HG03025 (cell line): ENCODE measurements around the gene WSCD2.
"Not testable (repeated sequence)": the region's sequence is repeated elsewhere in the genome, so short reads cannot be mapped to it uniquely, and the experiment has no call there.

Source experiments
- ATAC-seq: cut with Tn5 transposase; IDR thresholded peaks from one replicate; pipeline ENCODE4 v1.9.1; 2021; ENCODE audit warnings: mild to moderate bottlenecking, moderate library complexity; ENCODE audit not compliant: unreplicated experiment, low FRiP score

WSCD2 gene

GRCh38 chr12:108191086-108191485 lies 62.0 kb downstream of the WSCD2 start:
- no peak for ATAC-seq

- ATAC-seq: no peak
Observed at GRCh38 chr12:108191938-108192337, 62.9 kb downstream of the WSCD2 start.

GRCh38 chr12:108193493-108193892 lies 64.4 kb downstream of the WSCD2 start:
- no peak for ATAC-seq

- ATAC-seq: no peak
Observed at GRCh38 chr12:108193917-108194316, 64.8 kb downstream of the WSCD2 start.

GRCh38 chr12:108194585-108194984 lies 65.5 kb downstream of the WSCD2 start:
- no peak for ATAC-seq

GRCh38 chr12:108196319-108196718 lies 67.2 kb downstream of the WSCD2 start:
- no peak for ATAC-seq

- ATAC-seq: no peak
Observed at GRCh38 chr12:108196921-108197320, 67.8 kb downstream of the WSCD2 start.

GRCh38 chr12:108198043-108198442 lies 69.0 kb downstream of the WSCD2 start:
- no peak for ATAC-seq

GRCh38 chr12:108199106-108199505 lies 70.0 kb downstream of the WSCD2 start:
- ATAC-seq: no peak

- no peak for ATAC-seq
Observed at GRCh38 chr12:108201808-108202207, 72.7 kb downstream of the WSCD2 start.

- ATAC-seq: no peak
Observed at GRCh38 chr12:108204117-108204987, 75.3 kb downstream of the WSCD2 start.

- ATAC-seq: no peak
Observed at GRCh38 chr12:108205864-108206263, 76.8 kb downstream of the WSCD2 start.

- ATAC-seq: no peak
Observed at GRCh38 chr12:108207791-108208730, 79.0 kb downstream of the WSCD2 start.

- no peak for ATAC-seq
Observed at GRCh38 chr12:108210001-108210400, 80.9 kb downstream of the WSCD2 start.

GRCh38 chr12:108211157-108211556 lies 82.1 kb downstream of the WSCD2 start:
- ATAC-seq: no peak

GRCh38 chr12:108213871-108214445 lies 84.9 kb downstream of the WSCD2 start:
- no peak for ATAC-seq

GRCh38 chr12:108214486-108214885 lies 85.4 kb downstream of the WSCD2 start:
- no peak for ATAC-seq

- ATAC-seq: no peak
Observed at GRCh38 chr12:108215458-108215857, 86.4 kb downstream of the WSCD2 start.

GRCh38 chr12:108218921-108219320 lies 89.8 kb downstream of the WSCD2 start:
- ATAC-seq: no peak

GRCh38 chr12:108225101-108225500 lies 96.0 kb downstream of the WSCD2 start:
- not testable (repeated sequence) for ATAC-seq

- ATAC-seq: no peak
Observed at GRCh38 chr12:108226866-108227265, 97.8 kb downstream of the WSCD2 start.
